OCI-M1 (cell line): ENCODE results near the gene RPEL1.
"Not testable (repeated sequence)": the region's sequence is repeated elsewhere in the genome, so short reads cannot be mapped to it uniquely, and the experiment has no call there.

Experiments
- DNase-seq: peaks from one replicate; lab custom pipeline; 2025; lab: John Stamatoyannopoulos, UW

RPEL1 gene

DNA sequence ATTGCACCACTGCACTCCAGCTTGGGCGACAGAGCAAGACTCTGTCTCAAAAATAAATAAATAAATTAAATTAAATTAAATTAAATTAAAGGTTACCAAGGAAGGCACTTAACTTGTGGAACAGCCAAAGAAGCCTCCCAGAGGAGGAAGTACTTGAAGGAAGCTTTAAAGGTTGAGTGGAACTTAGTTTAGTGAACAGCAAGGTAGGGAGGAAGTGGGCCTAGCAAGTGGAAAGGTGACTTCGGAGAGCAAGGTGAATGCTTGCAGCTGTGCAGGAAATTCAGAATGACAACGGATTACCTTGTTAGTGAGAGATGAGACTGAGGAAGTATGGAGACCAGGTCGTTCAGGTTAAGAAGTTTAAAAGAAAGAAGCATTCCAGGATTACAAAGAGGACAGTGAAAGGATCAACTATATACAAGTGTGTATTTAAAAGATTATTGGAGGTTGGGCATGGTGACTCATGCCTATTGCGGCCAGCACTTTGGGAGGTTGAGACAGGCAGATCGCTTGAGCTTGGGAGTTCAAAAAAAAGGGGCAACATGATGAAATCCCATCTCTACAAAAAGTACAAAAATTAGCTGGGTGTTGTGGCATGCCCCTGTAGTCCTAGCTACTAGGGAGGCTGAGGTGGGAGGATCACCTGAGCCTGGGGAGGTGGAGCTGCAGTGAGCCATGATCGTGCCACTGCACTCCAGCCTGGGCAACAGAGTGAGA, 12.8 kb upstream of the RPEL1 start:
- DNase-seq, result peak; percentile 13

DNA sequence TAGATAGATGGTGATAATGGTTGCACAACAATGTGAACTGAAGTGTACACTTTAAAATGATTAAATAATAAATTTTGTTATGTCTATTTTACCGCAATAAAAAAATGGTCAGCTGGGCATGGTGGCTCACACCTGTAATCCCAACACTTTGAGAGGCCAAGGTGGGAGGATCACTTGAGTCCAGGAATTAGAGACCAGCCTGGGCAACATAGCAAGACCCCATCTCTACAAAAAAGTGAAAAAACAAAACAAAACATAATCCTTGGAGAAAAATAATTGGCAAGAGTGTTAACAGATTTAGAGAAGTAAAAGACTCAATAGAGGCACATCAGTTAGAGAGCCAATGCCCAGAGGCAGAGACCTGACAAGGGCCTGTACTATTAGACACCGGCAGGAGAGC, 9.9 kb upstream of the RPEL1 start:
- no peak for DNase-seq

DNA sequence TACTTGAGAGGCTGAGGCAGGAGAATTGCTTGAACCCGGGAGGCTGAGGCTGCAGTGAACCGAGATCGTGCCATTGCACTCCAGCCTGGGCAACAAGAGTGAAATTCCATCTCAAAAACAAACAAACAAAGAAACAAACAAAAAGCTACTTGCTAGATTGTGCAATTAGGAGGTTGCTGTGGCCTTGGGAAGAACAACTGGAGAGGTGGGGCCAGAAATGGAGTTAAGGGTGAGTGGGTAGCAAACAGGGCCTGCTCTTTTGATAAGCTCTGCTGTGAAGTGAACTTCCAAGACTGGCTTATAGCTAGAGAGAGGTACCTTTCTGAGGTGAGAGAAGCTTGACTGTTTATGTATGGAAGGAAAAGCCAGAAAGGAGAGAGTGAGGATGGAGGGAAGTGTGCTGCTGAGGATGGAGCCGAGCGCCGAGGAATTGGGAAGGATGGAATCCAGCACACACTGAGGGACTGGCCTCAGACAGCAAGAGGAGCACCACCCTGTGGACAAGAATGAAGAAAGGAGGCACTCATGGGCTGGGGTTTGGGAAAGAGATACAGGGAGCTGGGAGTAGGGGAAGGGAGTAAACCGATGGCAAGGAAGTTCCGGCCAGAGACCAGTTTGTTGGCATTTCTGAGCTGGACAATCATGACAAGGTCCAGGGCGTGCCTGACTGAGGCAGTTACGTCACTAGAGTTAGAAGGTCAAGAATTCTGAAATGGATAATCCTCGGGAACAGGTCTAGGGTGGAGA, 7.0 kb upstream of the RPEL1 start:
- peak; percentile 22 for DNase-seq

DNA sequence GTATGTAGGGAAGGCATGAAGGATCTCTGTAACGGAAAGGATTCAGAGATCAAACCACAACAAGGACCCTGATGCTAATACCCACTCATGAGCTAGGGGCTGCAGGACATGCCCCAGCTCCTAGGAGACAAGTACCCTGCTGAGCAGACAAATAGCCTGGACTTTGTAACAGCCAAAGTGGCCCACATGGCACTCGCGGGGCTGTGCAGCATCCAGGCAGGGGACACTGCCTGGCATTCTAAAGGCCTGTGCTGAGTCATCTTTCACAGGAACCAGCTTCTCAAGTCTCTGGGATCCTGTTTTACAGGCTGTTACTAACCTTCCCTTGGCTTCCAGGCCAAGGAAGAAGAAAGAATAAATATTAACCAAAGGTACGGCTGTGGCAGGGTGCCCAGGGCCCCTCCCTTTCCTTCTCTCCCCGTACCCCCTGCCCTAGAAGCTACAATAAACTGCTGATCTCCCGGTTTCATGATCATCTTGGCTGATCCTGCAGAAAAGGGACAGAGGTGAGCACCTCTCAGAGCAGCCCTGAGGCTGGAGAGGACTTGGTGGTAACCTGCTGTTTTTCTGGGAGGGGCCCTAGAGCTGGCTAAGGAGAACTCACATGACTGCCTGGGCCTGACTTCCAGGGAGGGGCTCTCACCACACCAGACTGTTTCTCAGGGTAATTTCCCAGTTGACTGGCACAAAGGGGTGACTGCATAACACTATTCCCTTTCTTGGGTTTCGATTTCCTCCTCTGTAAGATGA, 4.2 kb upstream of the RPEL1 start:
- peak; percentile 48 for DNase-seq

DNA sequence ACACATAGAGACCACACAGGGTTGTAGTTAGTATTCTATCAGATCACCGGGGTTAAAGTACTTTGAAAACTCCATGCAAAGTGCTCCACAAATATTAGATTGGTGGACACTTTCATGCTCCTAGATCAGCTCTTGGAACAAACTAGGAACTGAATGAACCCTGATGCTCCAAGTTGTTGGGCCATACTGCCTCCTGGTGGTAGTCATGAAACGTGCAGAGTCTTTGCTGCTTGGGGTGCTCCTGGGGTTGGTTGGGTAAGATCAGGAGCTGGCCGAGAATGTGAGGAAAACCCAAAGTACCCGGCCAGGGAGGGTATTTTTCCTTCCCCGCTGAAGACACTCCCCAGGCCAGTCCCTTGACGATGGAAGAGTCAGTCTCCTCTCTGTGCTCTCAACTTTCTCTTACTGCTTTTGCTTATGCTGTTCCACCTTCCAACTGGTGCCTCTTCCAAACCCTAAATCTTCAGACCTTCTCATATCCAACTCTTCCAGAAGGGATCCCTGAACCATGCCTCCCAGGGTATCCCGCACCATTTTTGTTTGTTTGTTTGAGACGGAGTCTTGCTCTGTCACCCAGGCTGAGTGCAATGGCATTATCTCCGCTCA, 918 bp upstream of the RPEL1 start:
- DNase-seq, result peak; percentile 87

DNA sequence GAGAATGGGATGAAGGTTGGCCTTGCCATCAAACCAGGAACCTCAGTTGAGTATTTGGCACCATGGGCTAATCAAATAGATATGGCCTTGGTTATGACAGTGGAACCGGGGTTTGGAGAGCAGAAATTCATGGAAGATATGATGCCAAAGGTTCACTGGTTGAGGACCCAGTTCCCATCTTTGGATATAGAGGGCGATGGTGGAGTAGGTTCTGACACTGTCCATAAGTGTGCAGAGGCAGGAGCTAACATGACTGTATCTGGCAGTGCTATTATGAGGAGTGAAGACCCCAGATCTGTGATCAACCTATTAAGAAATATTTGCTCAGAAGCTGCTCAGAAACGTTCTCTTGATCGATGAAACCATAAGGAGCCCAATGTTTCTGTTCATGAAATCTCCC, 637 bp downstream of the RPEL1 start:
- no peak for DNase-seq

DNA sequence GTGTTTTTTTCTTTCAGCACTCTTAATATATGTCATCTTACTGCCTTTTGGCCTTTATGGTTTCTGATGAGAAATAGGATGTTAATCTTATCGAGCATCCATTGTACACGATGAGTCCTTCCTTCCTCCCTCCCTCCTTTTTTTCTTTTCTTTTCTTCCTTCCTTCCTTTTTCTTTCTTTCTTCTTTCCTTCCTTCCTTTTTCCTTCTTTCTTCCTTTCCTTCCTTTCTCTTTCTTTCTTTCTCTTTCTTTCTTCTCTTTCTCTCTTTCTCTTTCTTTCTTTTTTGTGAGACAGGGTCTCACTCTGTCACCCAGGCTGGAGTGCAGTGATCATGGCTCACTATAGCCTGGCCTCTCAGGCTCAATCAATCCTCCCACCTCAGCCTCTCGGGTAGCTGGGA, 8.4 kb downstream of the RPEL1 start:
- no peak for DNase-seq

DNA sequence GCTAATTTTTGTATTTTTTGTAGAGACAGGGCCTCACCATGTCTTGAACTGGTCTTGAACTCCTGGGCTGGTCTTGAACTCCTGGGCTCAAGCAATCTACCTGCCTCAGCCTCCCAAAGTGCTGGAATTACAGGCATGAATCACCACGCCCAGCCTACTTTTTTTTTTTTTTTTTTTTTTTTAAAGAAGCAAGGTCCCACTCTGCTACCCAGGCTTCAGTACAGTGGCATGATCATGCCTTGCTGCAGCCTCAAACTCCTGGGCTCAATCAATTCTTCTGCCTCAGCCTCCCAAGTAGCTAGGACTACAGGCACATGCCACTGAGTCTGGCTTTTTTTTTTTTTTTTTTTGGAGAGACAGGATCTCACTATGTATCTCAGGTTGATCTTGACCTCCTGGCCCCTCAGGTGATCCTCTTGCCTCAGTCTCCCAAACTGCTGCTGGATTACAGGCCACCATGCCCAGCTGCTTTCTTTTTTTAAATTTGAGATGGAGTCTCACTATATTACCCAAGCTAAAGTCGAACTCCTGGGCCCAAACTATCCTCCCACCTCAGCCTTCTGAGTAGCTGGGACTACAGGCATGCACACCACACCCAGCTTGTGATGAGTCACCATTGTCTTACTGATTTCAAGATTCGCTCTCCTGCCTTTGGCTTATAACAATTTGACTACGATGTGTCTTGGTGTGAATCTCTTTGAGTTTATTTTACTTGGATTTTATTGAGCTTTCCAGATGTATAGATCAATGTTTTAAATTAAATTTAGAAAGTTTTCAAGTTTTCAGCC, 9.0 kb downstream of the RPEL1 start:
- DNase-seq, result peak; percentile 46

DNA sequence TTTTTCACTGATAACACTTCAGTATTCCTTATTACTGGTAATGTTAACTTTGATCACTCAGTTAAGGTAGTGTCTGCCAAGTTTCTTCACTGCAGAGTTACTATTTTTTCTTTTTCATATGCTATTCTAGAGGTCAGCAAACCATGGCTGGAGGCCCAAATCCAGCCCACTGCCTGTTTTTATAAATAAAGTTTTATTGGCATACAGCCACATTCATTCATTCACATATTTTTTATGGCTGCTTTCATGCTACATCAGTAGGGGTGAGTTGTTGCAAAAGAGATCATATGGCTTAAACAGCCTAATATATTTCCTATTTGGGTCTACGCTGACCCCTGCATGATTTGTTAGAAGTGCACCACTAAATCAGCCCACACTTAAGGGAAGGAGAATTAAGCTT, 10.9 kb downstream of the RPEL1 start:
- DNase-seq, result no peak

DNA sequence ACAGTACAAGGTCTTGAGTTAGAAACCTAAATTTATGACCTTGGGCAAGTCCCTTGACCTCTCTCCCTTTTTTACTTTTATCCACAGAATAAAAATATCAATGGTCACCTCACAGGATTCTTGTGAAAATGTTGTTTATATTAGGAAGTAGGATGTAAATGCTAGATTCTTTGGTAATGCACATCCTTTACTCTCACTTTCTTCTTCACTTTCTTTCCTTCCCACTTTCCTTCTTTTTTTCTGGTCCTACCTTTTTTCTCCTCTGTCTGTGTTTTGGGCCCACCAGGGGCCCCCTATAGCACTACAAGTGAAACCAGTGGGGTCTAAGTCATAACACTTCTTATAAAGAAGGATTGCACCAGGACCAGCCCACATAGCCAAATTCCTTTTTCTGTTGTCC, 12.1 kb downstream of the RPEL1 start:
- no peak for DNase-seq

DNA sequence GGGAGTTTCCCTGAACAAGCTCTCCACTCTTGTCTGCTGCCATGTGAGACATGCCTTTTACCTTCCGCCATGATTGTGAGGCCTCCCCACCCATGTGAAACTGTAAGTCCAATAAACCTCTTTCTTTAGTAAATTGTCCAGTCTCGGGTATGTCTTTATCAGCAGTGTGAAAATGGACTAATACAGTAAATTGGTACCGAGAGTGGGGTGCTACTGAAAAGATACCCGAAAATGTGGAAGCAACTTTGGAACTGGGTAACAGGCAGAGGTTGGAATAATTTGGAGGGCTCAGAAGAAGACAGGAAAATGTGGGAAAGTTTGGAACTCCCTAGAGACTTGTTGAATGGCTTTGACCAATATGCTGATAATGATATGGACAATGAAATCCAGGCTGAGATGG, 13.2 kb downstream of the RPEL1 start:
- DNase-seq, result not testable (repeated sequence)

DNA sequence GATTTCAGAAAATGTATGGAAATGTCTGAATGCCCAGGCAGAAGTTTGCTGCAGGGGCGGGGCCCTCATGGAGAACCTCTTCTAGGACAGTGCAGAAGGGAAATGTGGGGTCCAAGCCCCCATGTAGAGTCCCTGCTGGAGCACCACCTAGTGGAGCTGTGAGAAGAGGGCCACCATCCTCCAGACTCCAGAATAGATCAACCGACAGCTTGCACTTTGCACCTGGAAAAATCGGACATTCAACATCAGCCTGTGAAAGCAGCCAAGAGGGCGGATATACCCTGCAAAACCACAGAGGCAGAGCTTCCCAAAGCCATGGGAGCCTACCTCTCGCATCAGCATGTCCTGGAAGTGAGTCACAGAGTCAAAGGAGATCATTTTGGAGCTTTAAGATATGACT, 14.3 kb downstream of the RPEL1 start:
- DNase-seq, result no peak

DNA sequence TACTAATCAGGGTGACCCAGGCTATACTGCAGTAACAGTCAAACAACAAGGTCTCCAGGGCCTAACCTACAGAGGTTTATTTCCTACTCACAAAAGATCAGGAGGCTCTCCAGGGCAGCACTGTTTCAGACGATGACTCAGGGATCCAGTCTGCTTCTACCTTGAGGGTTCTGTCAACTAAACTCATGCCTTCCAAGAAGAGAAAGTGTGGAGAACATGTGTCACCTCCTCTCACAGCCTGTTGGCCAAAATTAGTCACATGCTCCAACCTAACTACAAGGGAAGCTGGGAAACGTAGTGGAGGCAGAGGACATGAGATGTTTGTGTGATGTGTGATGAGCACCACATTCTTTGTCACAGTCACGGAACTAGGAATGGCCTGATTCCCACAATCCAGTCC, 16.5 kb downstream of the RPEL1 start:
- DNase-seq, result no peak

DNA sequence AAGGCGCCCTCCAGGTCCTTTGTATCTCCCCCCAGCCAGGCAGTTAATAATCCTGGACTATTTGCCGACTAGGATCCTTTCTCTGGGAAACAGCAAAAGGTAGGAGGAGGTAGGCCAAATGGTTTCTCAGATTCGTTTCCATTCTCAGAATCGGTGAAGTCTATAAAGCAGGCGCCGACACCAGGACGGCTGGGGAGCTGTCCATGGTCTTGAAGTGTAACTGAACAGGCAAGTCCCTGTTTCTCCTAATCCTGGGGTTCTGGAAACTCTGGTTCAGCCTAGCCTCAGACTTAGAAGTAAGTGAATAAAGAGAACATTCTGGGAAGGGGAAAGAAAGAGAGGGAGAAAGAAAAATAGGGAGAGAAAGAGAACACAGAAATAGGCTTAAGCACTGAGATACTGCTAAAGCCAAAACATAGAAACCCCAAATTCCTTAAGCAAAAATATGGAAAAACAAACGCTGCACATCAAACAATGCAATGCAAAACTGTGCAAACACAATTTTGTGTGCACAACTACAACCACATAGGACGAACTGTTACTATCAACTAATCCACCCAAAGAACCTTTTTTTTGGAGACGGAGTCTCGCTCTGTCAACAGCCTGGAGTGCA, 20.1 kb downstream of the RPEL1 start:
- peak; percentile 74 for DNase-seq

DNA sequence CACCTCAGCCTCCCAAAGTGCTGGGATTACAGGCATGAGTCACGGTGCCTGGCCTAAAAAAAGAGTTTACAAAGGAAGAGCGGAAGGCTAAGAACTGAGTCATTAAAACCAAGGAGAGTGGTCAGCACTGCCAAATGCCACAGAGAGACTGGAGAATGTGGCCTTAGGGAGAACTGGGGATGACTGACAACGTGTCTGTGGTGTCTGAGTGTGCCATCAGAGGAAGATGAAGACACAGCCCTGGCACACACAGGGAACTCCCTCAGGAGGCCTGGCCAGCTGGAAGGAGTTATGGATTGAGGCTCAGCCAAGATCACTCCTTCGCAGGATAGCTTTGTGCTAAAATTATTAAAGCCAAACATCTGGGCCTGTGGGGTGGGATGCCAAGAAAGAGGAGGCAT, 27.4 kb downstream of the RPEL1 start:
- DNase-seq, result no peak

DNA sequence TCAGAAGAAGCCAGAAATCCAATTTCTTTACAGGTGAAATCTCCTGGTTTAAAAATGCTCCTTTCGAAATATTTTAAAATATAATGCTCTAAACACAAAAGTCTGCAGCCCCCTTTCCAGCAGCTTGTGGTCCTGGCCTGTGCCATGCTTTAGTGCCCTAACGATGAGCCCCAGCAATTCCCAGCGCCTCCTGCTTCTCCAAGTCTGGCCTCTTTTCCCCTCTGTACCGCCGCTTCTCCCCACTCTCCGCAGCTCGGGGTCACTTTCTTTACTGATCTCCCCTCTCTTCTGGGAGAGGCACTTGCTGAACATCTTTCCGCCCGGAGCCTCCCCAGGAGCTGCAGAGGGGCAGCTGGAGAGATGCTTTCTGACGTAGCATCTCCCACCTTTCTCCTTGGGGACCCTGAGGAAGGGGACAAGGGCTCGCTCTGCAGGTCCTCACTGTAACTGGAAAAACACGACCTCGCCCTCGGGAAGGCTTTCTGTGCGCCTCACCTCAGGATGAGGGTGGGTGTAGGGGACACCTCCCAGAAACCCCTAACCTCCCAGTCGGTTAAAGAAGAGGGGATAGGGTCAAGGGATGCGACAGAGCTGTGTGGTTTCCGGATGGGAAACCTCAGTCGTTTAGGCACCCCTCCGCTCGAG, 30.7 kb downstream of the RPEL1 start:
- no peak for DNase-seq

DNA sequence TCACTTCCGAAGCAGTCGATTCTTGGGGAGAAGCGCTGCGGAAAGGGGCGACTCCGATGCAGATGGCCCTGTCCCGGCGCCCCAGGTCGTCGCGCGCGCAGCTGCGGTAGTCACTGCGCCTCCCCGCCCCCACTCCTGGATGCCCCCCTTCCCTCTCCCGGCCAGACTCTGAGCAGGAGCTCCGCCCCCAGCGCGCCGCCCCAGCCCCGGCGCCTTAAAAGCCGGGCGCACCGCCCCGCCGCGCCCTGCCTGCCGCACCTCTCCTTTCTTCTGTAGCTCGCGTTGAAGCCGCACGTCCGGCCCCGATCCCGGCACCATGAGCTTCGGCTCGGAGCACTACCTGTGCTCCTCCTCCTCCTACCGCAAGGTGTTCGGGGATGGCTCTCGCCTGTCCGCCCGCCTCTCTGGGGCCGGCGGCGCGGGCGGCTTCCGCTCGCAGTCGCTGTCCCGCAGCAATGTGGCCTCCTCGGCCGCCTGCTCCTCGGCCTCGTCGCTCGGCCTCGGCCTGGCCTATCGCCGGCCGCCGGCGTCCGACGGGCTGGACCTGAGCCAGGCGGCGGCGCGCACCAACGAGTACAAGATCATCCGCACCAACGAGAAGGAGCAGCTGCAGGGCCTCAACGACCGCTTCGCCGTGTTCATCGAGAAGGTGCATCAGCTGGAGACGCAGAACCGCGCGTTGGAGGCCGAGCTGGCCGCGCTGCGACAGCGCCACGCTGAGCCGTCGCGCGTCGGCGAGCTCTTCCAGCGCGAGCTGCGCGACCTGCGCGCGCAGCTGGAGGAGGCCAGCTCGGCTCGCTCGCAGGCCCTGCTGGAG, 31.4 kb downstream of the RPEL1 start, which contains the start of gene INA:
TSS of gene INA (plus strand) at position 243 of the 817 bp plus-strand sequence. CDS start at position 317, 74 bp downstream.
- DNase-seq, result no peak

DNA sequence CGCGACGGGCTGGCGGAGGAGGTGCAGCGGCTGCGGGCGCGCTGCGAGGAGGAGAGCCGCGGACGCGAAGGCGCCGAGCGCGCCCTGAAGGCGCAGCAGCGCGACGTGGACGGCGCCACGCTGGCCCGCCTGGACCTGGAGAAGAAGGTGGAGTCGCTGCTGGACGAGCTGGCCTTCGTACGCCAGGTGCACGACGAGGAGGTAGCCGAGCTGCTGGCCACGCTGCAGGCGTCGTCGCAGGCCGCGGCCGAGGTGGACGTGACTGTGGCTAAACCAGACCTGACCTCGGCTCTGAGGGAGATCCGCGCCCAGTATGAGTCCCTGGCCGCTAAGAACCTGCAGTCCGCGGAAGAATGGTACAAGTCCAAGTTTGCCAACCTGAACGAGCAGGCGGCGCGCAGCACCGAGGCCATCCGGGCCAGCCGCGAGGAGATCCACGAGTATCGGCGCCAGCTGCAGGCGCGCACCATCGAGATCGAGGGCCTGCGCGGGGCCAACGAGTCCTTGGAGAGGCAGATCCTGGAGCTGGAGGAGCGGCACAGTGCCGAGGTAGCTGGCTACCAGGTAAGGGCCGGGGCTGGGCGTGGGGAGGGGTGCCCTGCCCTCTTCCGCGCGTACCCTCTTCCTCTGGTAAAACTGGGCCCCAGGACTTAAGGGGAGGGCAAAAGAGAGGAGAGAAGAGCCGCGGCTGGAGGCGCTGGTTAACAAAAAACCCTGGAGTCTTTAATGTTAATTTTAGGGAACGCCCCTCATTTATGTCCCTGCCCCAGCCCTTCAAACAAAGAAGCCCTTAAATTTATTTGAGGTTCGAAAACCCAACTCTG, 32.2 kb downstream of the RPEL1 start:
- DNase-seq, result no peak

DNA sequence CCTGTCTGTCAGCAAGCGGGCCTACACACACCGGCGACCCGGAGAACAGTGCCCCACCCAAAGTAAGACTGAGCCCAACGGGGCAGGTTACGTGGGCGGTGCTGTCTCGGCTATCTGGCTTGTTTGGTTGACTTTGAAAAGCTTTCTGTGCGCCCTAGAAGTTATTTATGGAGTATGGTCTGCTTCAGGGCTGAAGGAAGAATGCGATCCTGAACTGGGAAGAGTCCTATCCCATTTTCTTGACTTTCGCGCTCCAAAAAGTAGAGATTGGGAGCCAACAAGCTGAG, 32.8 kb downstream of the RPEL1 start:
- no peak for DNase-seq
